ENCODE results near the gene NCS1.

GRCh38 chr9:130244548-130245165 is 72.5 kb downstream of the NCS1 start:
- TF ChIP-seq, protein P1, sequence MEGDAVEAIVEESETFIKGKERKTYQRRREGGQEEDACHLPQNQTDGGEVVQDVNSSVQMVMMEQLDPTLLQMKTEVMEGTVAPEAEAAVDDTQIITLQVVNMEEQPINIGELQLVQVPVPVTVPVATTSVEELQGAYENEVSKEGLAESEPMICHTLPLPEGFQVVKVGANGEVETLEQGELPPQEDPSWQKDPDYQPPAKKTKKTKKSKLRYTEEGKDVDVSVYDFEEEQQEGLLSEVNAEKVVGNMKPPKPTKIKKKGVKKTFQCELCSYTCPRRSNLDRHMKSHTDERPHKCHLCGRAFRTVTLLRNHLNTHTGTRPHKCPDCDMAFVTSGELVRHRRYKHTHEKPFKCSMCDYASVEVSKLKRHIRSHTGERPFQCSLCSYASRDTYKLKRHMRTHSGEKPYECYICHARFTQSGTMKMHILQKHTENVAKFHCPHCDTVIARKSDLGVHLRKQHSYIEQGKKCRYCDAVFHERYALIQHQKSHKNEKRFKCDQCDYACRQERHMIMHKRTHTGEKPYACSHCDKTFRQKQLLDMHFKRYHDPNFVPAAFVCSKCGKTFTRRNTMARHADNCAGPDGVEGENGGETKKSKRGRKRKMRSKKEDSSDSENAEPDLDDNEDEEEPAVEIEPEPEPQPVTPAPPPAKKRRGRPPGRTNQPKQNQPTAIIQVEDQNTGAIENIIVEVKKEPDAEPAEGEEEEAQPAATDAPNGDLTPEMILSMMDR (IDR thresholded peaks at IDR 0.05): no peak
- TF ChIP-seq POLR2A (IDR thresholded peaks at IDR 0.05) (no peak), POLR2AphosphoS5 (IDR thresholded peaks at IDR 0.05) (no peak), EP300 (IDR thresholded peaks at IDR 0.05) (no peak)
